ENCODE measurements around the gene ZNF282. TPM values are rescaled to one million over a fixed set of nuclear protein-coding genes. Genes with fewer than 3 reads are reported as not detected.
"Not testable (repeated sequence)": the region's sequence is repeated elsewhere in the genome, so short reads cannot be mapped to it uniquely, and the experiment has no call there.

Gene ZNF282
- total and polyA plus RNA-seq, 11 donors = 6.6 to 21.4 (median 12.7) TPM

DNA sequence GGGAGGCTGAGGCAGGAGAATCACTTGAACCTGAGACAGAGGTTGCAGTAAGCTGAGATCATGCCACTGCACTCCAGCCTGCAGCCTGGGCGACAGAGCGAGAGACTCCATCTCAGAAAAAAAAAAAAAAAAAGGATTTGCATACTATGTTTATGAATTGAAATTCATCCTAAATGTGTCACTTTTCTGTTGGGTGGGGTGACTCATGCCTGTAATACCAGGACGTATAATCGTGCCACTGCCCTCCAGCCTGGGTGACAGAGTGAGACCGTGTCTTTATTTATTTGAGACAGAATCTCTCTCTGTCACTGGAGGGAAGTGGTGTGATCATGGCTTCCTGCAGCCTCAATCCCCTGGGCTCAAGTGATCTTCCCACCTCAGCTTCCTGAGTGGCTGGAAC lies 49.9 kb downstream of the ZNF282 start:
- Histone ChIP-seq H3K36me3 (peaks cover 0 to 7% (median 3%) of the 10 kb centered on the region in 9 donors), H3K4me1 (peaks cover 0 to 20% (median 12%) of the 10 kb centered on the region in 12 donors), H3K4me3 (no peak overlapping the region), H3K9me3 (peaks cover 0 to 11% (median 2%) of the 10 kb centered on the region in 12 donors), H3K27ac (no peak overlapping the region), H3K27me3 (no peaks in the 10 kb centered on the region)
- TF ChIP-seq, protein P1, sequence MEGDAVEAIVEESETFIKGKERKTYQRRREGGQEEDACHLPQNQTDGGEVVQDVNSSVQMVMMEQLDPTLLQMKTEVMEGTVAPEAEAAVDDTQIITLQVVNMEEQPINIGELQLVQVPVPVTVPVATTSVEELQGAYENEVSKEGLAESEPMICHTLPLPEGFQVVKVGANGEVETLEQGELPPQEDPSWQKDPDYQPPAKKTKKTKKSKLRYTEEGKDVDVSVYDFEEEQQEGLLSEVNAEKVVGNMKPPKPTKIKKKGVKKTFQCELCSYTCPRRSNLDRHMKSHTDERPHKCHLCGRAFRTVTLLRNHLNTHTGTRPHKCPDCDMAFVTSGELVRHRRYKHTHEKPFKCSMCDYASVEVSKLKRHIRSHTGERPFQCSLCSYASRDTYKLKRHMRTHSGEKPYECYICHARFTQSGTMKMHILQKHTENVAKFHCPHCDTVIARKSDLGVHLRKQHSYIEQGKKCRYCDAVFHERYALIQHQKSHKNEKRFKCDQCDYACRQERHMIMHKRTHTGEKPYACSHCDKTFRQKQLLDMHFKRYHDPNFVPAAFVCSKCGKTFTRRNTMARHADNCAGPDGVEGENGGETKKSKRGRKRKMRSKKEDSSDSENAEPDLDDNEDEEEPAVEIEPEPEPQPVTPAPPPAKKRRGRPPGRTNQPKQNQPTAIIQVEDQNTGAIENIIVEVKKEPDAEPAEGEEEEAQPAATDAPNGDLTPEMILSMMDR (IDR thresholded peaks at IDR 0.05) = no peak
- no peak for TF ChIP-seq POLR2A (IDR thresholded peaks at IDR 0.05)
- DNase-seq (no peak), ATAC-seq (no peak)
- intact Hi-C loops (cut with DNase I) = no loop called here
- WGBS, 4 donors = 66 to 81% (median 78%) methylated on average over 5 of the region's 5 CpGs

DNA sequence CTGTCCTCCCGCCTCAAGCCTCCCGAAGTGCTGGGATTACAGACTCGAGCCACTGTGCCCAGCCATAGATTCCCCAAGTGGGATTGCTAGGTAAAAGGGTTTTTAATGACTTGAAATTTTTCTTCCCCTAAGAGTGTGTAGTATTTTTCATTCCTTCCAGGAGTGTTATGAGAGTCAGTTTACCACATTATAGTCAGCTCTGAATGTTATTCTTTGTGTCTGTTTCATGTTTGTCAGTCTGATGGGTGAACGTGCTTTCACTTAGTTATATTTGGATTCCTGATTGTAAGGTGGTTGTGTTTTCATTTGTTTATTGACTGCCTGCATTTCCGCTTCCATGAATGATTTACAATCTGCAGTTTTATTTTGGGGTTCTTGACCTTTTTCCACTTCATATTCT lies 50.4 kb downstream of the ZNF282 start:
- WGBS, 4 donors = 79 to 85% (median 81%) methylated on average over 5 of the region's 5 CpGs
- ATAC-seq = no peak
- Histone ChIP-seq H3K4me3 (no peak overlapping the region), H3K36me3 (peaks cover 0 to 12% (median 8%) of the 10 kb centered on the region in 9 donors), H3K27me3 (no peaks in the 10 kb centered on the region), H3K9me3 (peaks cover 0 to 11% (median 2%) of the 10 kb centered on the region in 12 donors), H3K4me1 (peaks cover 0 to 15% (median 7%) of the 10 kb centered on the region in 12 donors), H3K27ac (no peak overlapping the region)
- intact Hi-C loops (cut with DNase I) = no loop called here
- DNase-seq = no peak
- TF ChIP-seq POLR2A (IDR thresholded peaks at IDR 0.05) = no peak
- TF ChIP-seq, protein P1 (IDR thresholded peaks at IDR 0.05) = no peak

DNA sequence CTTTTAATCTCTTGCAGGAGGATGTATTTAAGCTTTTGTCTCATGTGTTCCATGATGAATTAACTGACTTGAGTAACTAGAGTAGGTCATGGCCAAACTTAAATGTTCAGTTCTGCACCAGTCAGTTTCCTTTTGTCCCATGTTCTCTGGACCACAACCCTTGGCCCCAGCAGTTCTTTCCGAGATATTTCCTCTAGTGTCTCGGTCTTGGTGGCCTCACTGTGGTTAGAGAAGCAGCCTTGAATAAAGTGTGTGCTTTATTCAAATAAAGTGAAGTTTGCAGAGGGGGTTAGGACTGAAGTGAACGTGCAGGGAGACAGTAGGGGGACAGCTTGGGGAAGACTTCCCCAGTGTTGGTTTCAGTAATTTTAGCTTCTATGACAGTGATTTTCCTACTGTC lies 53.4 kb downstream of the ZNF282 start:
- WGBS, 4 donors = 75 to 80% (median 76%) methylated on average over 3 of the region's 3 CpGs
- H3K9me3 ChIP-seq = no peaks in the 10 kb centered on the region
- H3K4me1 ChIP-seq = peaks cover 0 to 7% (median 0%) of the 10 kb centered on the region in 12 donors
- ATAC-seq (no peak), DNase-seq (no peak)
- intact Hi-C loops (cut with DNase I) = no loop called here
- no peaks in the 10 kb centered on the region for H3K27me3 ChIP-seq
- H3K27ac ChIP-seq = no peak overlapping the region
- TF ChIP-seq POLR2A (IDR thresholded peaks at IDR 0.05) = no peak
- TF ChIP-seq, protein P1 (IDR thresholded peaks at IDR 0.05) = no peak
- no peak overlapping the region for H3K4me3 ChIP-seq
- H3K36me3 ChIP-seq = peaks cover 0 to 42% (median 38%) of the 10 kb centered on the region in 9 donors

DNA sequence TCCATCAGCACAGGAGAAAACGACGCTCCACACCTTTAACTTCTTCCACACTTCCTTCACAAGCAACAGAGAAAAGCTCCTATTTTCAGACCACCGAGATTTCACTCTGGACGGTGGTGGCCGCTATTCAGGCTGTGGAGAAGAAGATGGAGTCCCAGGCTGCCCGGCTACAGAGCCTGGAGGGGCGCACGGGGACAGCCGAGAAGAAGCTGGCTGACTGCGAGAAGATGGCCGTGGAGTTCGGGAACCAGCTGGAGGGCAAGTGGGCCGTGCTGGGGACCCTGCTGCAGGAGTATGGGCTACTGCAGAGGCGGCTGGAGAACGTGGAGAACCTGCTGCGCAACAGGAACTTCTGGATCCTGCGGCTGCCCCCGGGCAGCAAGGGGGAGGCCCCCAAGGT lies 54.8 kb downstream of the ZNF282 start:
- DNase-seq; H3K9me3 ChIP-seq; H3K27ac ChIP-seq; H3K4me1 ChIP-seq; H3K4me3 ChIP-seq; ATAC-seq; H3K27me3 ChIP-seq; intact Hi-C loops (cut with DNase I): not testable (repeated sequence)
- peaks cover 0 to 56% (median 52%) of the 10 kb centered on the region in 9 donors for H3K36me3 ChIP-seq
- 93 to 95% (median 94%) methylated on average over 18 of the region's 18 CpGs for WGBS, 4 donors

DNA sequence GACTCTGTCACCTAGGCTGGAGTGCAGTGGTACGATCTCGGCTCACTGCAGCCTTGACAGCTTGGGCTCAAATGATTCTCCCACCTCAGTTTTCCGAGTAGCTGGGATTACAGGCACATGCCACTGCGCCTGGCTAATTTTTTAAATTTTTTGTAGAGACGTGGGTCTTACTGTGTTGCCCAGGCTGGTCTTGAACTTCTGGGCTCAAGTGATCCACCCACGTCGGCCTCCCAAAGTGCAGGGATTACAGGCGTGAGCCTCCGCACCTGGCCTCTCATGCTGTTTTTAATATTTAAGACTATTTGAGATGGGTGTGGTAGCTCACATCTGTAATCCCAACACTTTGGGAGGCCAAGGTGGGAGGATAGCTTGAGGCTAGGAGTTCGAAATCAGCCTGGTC lies 56.2 kb downstream of the ZNF282 start:
- DNase-seq; H3K27ac ChIP-seq; H3K27me3 ChIP-seq; H3K9me3 ChIP-seq; H3K4me1 ChIP-seq; ATAC-seq; H3K4me3 ChIP-seq; intact Hi-C loops (cut with DNase I): not testable (repeated sequence)
- H3K36me3 ChIP-seq = peaks cover 0 to 67% (median 65%) of the 10 kb centered on the region in 9 donors
- 96 to 98% (median 97%) methylated on average over 10 of the region's 10 CpGs for WGBS, 4 donors
